Nasal cavity respiratory epithelium epithelial cell of viscerocranial mucosa (primary cell): ENCODE measurements around the gene DDX19B. TPM values are rescaled to one million over a fixed set of nuclear protein-coding genes. Genes with fewer than 3 reads are reported as not detected.

Source experiments
- total RNA-seq: library from RNA; depleted of rRNA; stranded (reverse); fragments of >200 nt; gene quantifications from 2 replicates; pipeline ENCODE4 v1.2.3, GENCODE V29; 2014

Gene DDX19B
- 24.8 and 43.1 TPM in 2 replicates for total RNA-seq

DNA sequence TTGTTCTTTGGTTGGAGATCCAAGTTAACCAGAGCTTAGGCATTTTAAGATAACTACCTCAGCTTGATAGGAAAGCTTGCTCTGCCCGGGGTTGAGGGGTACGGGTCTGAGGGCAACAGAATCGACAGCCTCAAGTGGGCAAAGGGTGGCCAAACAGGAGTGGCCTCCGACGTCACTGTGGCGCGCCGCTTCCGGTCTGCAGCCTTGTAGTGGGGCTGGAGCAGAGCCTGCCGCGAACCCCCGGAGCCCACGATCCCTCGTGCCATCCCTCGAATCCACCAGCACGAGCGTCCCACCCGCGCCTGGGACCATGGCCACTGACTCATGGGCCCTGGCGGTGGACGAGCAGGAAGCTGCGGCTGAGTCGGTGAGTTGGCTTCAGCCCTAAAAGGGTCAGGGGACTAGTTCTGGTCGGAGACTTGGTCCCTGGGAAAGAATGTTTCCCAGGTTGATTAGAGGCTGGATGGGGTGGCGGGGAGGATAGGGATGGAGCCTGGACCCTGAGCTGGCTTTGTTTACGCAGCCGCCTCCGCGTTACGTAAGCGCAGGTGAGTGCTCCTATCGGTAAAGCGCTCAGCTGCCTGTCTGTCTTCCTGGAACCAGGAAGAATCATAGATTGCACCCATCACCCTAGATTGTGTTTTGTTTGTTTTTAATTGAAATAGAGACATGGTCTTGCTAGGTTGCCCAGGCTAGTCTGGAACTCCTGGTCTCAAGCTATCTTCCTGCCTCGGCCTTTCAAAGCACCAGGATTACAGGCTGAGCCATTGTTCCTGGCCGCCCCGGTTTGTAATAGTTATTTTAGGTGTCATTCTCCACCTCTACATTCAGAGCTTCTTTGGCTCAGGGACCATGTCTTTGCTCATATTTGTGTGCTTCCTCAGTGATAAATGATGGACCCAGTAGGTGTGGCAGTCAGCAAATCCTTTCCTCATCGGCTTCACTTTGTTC is at the start of gene DDX19B:
DDX19B (plus strand) TSS at position 199 of the 951 bp plus-strand sequence; CDS start at position 311, 112 bp downstream.

DNA sequence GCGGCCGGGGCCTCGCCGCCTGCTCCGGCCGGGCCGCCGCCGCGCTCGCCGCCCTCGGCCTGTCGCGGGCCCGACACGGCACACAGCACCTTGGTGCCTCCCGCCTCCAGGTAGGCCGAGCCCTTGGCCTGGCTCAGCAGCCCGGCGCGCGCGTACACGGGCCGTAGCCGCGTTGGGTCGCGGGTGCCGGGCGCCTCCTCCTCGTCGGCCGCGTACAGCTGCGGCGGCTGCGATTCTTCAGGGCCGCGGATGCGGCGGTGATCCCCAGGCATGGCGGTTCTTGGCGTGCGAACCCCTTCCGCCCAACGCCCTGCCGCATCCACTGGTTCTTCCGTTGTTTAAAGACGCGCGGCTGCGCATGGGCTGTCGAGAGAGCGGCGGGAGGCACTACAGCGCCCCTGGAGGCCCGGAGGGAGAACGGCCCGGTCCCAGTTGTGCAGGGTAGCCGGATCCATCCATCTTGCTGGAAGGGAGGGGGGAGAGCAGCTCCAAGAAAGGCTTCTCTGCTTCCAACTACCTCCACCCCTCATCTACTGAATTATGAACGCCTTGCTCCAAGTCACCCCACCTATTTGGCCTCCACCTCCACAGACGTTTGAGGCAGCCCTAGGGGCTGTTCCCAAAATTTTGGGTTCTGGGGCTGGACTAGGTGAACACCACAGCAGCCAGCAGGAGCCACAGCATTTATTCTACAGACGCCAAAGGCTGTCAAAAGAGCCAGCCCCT is 47.2 kb upstream of the DDX19B start, which contains the start of gene EXOSC6:
EXOSC6 (minus strand) TSS at position 312 of the 726 bp plus-strand sequence; CDS start at position 272, 40 bp downstream.

DNA sequence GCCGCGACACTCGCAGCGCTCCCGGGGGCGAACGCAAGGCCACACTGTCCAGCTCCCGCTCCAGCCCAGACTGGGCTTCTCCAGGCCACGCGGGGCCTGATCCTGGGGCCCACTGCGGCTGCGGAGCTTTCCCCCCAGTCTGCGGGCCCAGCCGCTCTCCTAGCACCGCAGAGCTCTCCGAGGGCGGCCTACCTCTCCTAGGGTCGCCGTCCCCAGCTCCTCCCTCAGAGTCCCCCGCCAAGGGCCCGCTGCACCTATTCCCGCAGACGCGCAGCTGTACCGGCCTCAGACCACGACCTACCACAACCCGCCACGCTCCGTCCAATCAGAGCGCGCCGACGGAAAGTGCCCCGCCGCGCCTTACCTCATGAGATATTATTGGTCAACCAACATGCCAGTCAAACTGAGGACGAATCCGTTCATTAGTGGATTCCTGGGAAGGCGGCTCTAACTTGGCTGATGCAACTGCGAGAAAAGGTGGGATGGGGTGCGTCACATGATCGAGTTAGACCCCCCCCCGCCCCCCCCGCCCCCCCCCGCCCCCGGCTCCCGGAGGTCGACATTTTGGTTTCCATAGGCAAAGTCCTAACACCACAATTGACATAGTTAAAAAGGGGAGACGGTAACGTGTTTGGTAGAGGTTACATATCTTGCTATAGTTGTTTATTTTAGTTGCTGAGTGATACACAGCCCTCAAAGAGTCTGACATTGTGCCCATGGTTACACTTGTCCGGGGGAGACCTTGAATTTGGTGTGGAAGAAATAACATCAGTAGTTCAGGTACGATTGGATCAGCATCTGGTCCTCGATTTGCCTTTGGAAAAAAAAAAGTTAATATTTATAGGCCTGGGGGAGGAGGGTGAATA is 9.5 kb upstream of the DDX19B start, which contains the start of gene AARS1:
AARS1 (minus strand) TSS at position 278 of the 866 bp plus-strand sequence. CDS start 6,743 bp downstream, outside the sequence.

Other genes starting within 250 kb of the DDX19B start
- gene PDPR, start 184.9 kb upstream of the DDX19B start, total RNA-seq = 8.5 and 21.8 TPM in 2 replicates
- gene CLEC18C, start 125.4 kb upstream of the DDX19B start, total RNA-seq = under 0.01 and 0.57 TPM in 2 replicates
- gene EXOSC6, start 47.2 kb upstream of the DDX19B start, total RNA-seq = 46.8 and 87.0 TPM in 2 replicates
- gene AARS1, start 9.7 kb upstream of the DDX19B start, total RNA-seq = 450 and 528 TPM in 2 replicates
- gene DDX19A, start 47.7 kb downstream of the DDX19B start, total RNA-seq = 29.0 and 41.9 TPM in 2 replicates
- 3.4 and 9.3 TPM in 2 replicates for gene ST3GAL2, start 139.9 kb downstream of the DDX19B start, total RNA-seq
- gene FCSK, start 155.4 kb downstream of the DDX19B start, total RNA-seq = 11.3 and 12.9 TPM in 2 replicates
- gene COG4, start 224.4 kb downstream of the DDX19B start, total RNA-seq = 43.4 and 46.3 TPM in 2 replicates
- 79.3 and 105 TPM in 2 replicates for gene SF3B3, start 224.6 kb downstream of the DDX19B start, total RNA-seq